ENCODE measurements around the gene FAM32A.

DNA sequence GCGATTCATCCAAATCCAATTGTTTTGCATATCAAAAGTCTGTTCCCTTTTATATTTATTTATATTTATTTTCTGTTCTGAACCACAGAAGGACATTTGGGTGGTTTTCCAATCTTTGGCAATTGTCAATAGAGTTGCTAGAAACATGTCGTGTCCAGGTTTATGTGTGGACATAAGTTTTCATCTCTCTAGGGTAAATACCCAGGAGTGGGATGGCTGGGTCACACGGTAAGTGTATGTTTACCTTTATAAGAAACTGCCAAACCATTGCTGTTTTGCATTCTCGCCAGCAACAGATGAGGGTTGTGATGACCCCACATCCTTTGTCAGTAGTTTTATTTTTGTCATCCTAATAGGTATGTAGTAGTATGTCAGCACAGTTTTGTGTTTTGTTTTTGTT lies 25.0 kb downstream of the FAM32A start:
- TF ChIP-seq CTCF (IDR thresholded peaks at IDR 0.05; ENCODE audit: low read depth, low read length) (no peak), EZH2phosphoT487 (IDR thresholded peaks at IDR 0.05; ENCODE audit: low read depth) (no peak)
